DND-41 (cell line): ENCODE measurements around the gene SHTN1.

Source experiments
- CTCF ChIP-seq: IDR thresholded peaks from 2 replicates; pipeline ENCODE4 v1.5.1; 2012; ENCODE audit warnings: borderline replicate concordance, low read length, moderate library complexity, mild to moderate bottlenecking; ENCODE audit not compliant: poor library complexity, severe bottlenecking; ENCODE audit errors: extremely low read depth
- EZH2 ChIP-seq: IDR thresholded peaks from 3 replicates; pipeline ENCODE4 v1.6.1; 2012; ENCODE audit warnings: borderline replicate concordance, low read depth, mild to moderate bottlenecking, moderate library complexity, low read length, inconsistent platforms; ENCODE audit not compliant: severe bottlenecking

GRCh38 chr10:116948530-116948870 is 56.5 kb downstream of the SHTN1 start:
- TF ChIP-seq CTCF (no peak), EZH2 (no peak)
